WTC11 (cell line): ENCODE data around the gene CGB3. TPM values are rescaled to one million over a fixed set of nuclear protein-coding genes. Genes with fewer than 3 reads are reported as not detected.

Experiments used
- ATAC-seq: fragments of 200-7000 bp; cut with Tn5 transposase; 2 replicates; pipeline ENCODE4 v1.10.0; 2021; ENCODE audit warnings: mild to moderate bottlenecking, moderate library complexity
- CTCF ChIA-PET: fragments of 300-600 bp; sonication (Branson Sonifier 250); formaldehyde crosslinking; loops from one replicate; lab custom pipeline; 2021; ENCODE audit warnings: antibody characterized with exemption; lab: Charles Lee
- POLR2A ChIA-PET: fragments of 350-600 bp; sonication (Branson Sonifier 250); formaldehyde crosslinking; loops from one replicate; lab custom pipeline; 2021; ENCODE audit warnings: antibody characterized with exemption; lab: Charles Lee
- DNase-seq: peaks from one replicate; pipeline ENCODE4 v3.0.0; 2021; ENCODE audit warnings: low spot score
- H3K27ac Mint-ChIP-seq: 2 replicates; pipeline ENCODE4 v1.8.0; 2021; ENCODE audit warnings: mixed read lengths
- H3K27me3 Mint-ChIP-seq: 2 replicates; pipeline ENCODE4 v1.8.0; 2021; ENCODE audit warnings: low read depth, mild to moderate bottlenecking, moderate library complexity, mixed read lengths
- H3K36me3 Mint-ChIP-seq: 2 replicates; pipeline ENCODE4 v1.8.0; 2021; ENCODE audit warnings: mixed read lengths
- H3K4me1 Mint-ChIP-seq: 2 replicates; pipeline ENCODE4 v1.8.0; 2022; ENCODE audit warnings: mixed read lengths
- H3K4me3 Mint-ChIP-seq: 2 replicates; pipeline ENCODE4 v1.8.0; 2021; ENCODE audit warnings: mild to moderate bottlenecking, moderate library complexity, mixed read lengths
- H3K9me3 Mint-ChIP-seq: 2 replicates; pipeline ENCODE4 v1.8.0; 2021; ENCODE audit warnings: mixed read lengths
- AR ChIP-seq: fragments of 250-450 bp; sonication (Bioruptor Pico); IDR thresholded peaks from 2 replicates; pipeline ENCODE4 v1.9.0; 2021; ENCODE audit warnings: mild to moderate bottlenecking
- ATF2 ChIP-seq: sonication (generic); formaldehyde crosslinking; IDR thresholded peaks from 2 replicates; pipeline ENCODE4 v1.8.1; 2022; ENCODE audit warnings: low read depth, missing genetic modification reagents, borderline replicate concordance
- E2F1 ChIP-seq: sonication (generic); formaldehyde crosslinking; IDR thresholded peaks from 2 replicates; pipeline ENCODE4 v1.8.0; 2022; ENCODE audit warnings: mild to moderate bottlenecking, missing genetic modification reagents
- GABPB1 ChIP-seq: sonication (generic); formaldehyde crosslinking; IDR thresholded peaks from 2 replicates; pipeline ENCODE4 v1.8.1; 2023; ENCODE audit warnings: mild to moderate bottlenecking, missing genetic modification reagents
- HMGA2 ChIP-seq: fragments of 250-450 bp; sonication (Bioruptor Pico); IDR thresholded peaks from 2 replicates; pipeline ENCODE4 v1.4.0; 2021; ENCODE audit warnings: mild to moderate bottlenecking, moderate library complexity
- JUN ChIP-seq: sonication (generic); formaldehyde crosslinking; IDR thresholded peaks from 2 replicates; pipeline ENCODE4 v1.8.0; 2023; ENCODE audit warnings: mild to moderate bottlenecking, missing genetic modification reagents
- MLX ChIP-seq: sonication (generic); formaldehyde crosslinking; IDR thresholded peaks from 2 replicates; pipeline ENCODE4 v1.8.1; 2023; ENCODE audit warnings: mild to moderate bottlenecking, missing genetic modification reagents, moderate library complexity
- NFE2L1 ChIP-seq: sonication (generic); formaldehyde crosslinking; IDR thresholded peaks from 2 replicates; pipeline ENCODE4 v1.8.1; 2023; ENCODE audit warnings: missing genetic modification reagents
- NR3C1 ChIP-seq: sonication (generic); formaldehyde crosslinking; conservative IDR thresholded peaks from 2 replicates; pipeline ENCODE4 v1.8.1; 2023; ENCODE audit warnings: low read depth, mild to moderate bottlenecking, missing genetic modification reagents
- PRRX2 ChIP-seq: fragments of 250-450 bp; sonication (Bioruptor Pico); IDR thresholded peaks from 2 replicates; pipeline ENCODE4 v1.8.0; 2021; ENCODE audit warnings: mild to moderate bottlenecking
- RORB ChIP-seq: fragments of 250-450 bp; sonication (Bioruptor Pico); IDR thresholded peaks from 2 replicates; pipeline ENCODE4 v1.9.0; 2021; ENCODE audit warnings: mild to moderate bottlenecking
- SOX15 ChIP-seq: fragments of 250-450 bp; sonication (Bioruptor Pico); IDR thresholded peaks from 2 replicates; pipeline ENCODE4 v1.9.0; 2021; ENCODE audit warnings: mild to moderate bottlenecking
- SP1 ChIP-seq: sonication (generic); formaldehyde crosslinking; conservative IDR thresholded peaks from 2 replicates; pipeline ENCODE4 v1.8.1; 2022; ENCODE audit warnings: missing genetic modification reagents
- STAT6 ChIP-seq: sonication (generic); formaldehyde crosslinking; conservative IDR thresholded peaks from 2 replicates; pipeline ENCODE4 v1.8.1; 2023; ENCODE audit warnings: mild to moderate bottlenecking, low read depth, missing genetic modification reagents, moderate library complexity
- ZNF219 ChIP-seq: sonication (generic); formaldehyde crosslinking; IDR thresholded peaks from 2 replicates; pipeline ENCODE4 v1.8.0; 2023; ENCODE audit warnings: missing genetic modification reagents, mild to moderate bottlenecking, borderline replicate concordance
- ZNF232 ChIP-seq: sonication (generic); formaldehyde crosslinking; IDR thresholded peaks from 2 replicates; pipeline ENCODE4 v1.8.0; 2022; ENCODE audit warnings: mild to moderate bottlenecking, missing genetic modification reagents
- ZNF317 ChIP-seq: sonication (generic); formaldehyde crosslinking; IDR thresholded peaks from 2 replicates; pipeline ENCODE4 v1.8.1; 2023; ENCODE audit warnings: low read depth, mild to moderate bottlenecking, moderate library complexity, missing genetic modification reagents, borderline replicate concordance
- ZNF396 ChIP-seq: fragments of 250-450 bp; sonication (Bioruptor Pico); IDR thresholded peaks from 2 replicates; pipeline ENCODE4 v1.8.0; 2021; ENCODE audit warnings: mild to moderate bottlenecking, moderate library complexity, borderline replicate concordance
- ZNF512 ChIP-seq: sonication (generic); formaldehyde crosslinking; IDR thresholded peaks from 2 replicates; pipeline ENCODE4 v1.8.1; 2022; ENCODE audit warnings: missing genetic modification reagents, borderline replicate concordance
- total RNA-seq: library from RNA; stranded (reverse); gene quantifications from 3 replicates; pipeline ENCODE4 v1.2.3, GENCODE V29; 2021

The CGB3 gene
- total RNA-seq, 1 experiment from 2014 or later, result not detected

GRCh38 chr19:49009828-49010227 lies 14.3 kb downstream of the CGB3 start:
- H3K27me3 Mint-ChIP-seq, result no peaks in the 10 kb centered on the region
- POLR2A ChIA-PET, result no interaction called here
- no peak for ATAC-seq

GRCh38 chr19:49006905-49007304 lies 17.2 kb downstream of the CGB3 start:
- peaks cover 39% of the 10 kb centered on the region for H3K36me3 Mint-ChIP-seq
- H3K4me3 Mint-ChIP-seq, result no peak overlapping the region
- H3K27me3 Mint-ChIP-seq, result no peaks in the 10 kb centered on the region
- no peaks in the 10 kb centered on the region for H3K9me3 Mint-ChIP-seq
- no peak overlapping the region for H3K27ac Mint-ChIP-seq
- H3K4me1 Mint-ChIP-seq, result no peaks in the 10 kb centered on the region
- TF ChIP-seq NFE2L1 (CRISPR knock-in tag) (no peak), PRRX2 (no peak), ZNF512 (CRISPR knock-in tag) (no peak), ZNF219 (no peak), STAT6 (no peak), GABPB1 (no peak), ATF2 (CRISPR knock-in tag) (no peak), NR3C1 (CRISPR knock-in tag) (no peak)
- TF ChIP-seq, all 79 proteins: peak for 0
- POLR2A ChIA-PET, result no interaction called here
- DNase-seq (no peak), ATAC-seq (no peak)
- CTCF ChIA-PET, result interaction anchor here (0.9 to 1.2 kb wide), 3 partner anchors 9 to 108 kb away, joined by 3 to 4 read pairs (median 3); partner anchors contain the start of genes LIN7B and RUVBL2

More at GRCh38 chr19:49009828-49010227, 14.3 kb downstream of the CGB3 start:
- TF ChIP-seq ZNF317 (CRISPR knock-in tag) (no peak), JUN (CRISPR knock-in tag) (no peak), RORB (no peak), AR (no peak), E2F1 (CRISPR knock-in tag) (no peak), HMGA2 (no peak), ZNF396 (CRISPR knock-in tag) (no peak), SOX15 (no peak), ZNF232 (no peak), SP1 (CRISPR knock-in tag) (no peak), MLX (CRISPR knock-in tag) (no peak)
- Mint-ChIP-seq H3K36me3 (peaks cover 42% of the 10 kb centered on the region), H3K9me3 (no peaks in the 10 kb centered on the region), H3K27ac (no peak overlapping the region), H3K4me3 (no peak overlapping the region), H3K4me1 (no peaks in the 10 kb centered on the region)
- no peak for DNase-seq
- CTCF ChIA-PET, result interaction anchor here (0.6 to 3.4 kb wide), 6 partner anchors 8 to 139 kb away, joined by 3 to 30 read pairs (median 8); partner anchors contain the start of genes GYS1, LHB and RUVBL2
